NCI-H446 treated with DMSO at 0.1 percent for 48 hours (cell line): ENCODE data around the gene IL13.
"Not testable (repeated sequence)": the region's sequence is repeated elsewhere in the genome, so short reads cannot be mapped to it uniquely, and the experiment has no call there.

Experiments
- DNase-seq: peaks from one replicate; lab custom pipeline; 2025; lab: John Stamatoyannopoulos, UW

The IL13 gene

DNA sequence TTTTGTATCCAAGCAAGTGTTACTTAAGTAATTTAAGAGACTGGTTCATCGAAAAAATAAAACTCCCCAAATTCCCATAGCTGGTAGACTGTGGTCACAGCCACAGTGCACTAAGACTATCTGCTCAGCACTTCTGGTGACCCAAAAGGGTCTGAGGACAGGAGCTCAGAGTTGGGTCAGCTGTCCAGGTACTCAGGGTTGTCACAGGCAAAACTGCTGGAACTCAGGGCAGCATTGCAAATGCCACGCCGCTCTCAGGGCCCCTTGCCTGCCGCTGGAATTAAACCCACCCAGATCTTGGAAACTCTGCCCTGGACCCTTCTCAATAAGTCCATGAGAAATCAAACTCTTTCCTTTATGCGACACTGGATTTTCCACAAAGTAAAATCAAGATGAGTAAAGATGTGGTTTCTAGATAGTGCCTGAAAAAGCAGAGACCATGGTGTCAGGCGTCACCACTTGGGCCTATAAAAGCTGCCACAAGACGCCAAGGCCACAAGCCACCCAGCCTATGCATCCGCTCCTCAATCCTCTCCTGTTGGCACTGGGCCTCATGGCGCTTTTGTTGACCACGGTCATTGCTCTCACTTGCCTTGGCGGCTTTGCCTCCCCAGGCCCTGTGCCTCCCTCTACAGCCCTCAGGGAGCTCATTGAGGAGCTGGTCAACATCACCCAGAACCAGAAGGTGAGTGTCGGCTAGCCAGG is at the start of gene IL13:
IL13 (plus strand) TSS at position 498 of the 705 bp plus-strand sequence; CDS start at position 512, 14 bp downstream.
- no peak for DNase-seq

DNA sequence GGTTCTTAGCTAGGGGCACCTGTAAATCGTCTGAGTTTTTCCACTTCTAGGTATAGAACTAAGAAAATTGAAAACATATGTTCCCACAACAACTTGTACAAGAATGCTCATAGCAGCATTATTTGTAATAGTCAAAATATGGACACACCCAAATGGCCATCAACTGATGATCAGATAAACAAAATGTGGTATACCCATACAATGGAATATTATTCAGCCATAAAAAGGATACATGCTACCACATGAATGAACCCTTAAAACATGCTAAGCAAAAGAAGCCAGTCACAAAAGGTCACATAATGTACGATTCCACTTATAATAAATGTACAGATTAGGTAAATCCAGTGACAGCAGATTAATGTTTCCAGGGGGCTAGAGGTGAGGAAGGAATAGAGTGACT is 46.0 kb upstream of the IL13 start:
- no peak for DNase-seq

DNA sequence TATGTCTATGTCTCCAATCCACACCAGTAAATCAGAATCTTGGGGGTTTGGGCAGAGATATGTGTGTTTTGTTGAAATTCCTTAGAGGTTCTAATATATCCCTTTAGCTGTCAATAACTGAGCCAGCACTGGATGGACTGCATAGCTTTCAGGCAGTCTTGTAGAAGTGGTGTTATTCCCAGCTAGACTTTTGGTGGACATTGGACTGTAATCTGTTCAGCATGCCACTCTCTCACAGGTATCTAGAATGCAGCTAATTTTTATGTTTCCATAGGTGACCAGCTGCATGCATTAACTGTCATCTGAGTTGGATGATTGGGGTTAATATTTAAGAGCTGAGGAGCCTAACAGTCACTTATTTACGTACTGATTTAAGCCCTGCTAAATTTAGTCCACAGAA is 45.1 kb upstream of the IL13 start:
- no peak for DNase-seq

DNA sequence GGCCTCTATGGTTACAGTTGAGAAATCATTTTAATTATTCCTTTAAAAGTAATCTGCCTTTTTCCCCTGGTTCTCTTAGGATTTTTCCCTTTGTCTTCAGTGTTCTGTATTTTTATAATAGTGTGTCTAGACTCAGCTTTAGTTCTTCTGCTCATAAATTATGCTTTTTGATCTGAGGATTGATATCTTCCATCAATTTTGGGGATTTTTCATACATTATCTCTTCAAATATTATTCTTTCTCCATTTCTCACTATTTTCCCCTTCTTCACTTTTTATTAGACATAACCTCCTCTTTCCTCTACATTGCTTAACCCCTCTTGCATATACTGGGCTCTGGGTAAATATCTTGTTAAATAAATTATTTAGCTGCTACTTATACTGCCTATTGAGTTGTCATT is 36.3 kb upstream of the IL13 start:
- DNase-seq = no peak

DNA sequence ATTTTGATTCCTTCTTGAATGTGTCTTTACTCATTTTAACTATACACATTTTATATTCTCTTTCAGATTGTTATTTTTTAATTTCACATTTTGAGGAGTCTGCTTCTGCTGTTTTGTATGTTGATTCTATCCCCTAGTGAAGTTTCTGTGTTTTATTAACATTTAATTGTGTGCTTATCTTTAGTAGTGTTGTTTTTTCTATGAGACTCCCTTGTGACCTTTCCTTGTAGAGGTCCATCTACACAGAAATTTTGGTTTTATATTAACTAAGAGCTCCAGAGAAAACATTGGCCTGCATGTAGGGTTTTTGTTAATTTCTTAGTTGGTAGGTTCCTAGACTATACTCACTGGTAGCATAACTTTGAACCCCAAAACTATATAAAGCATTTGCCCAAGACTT is 35.4 kb upstream of the IL13 start:
- DNase-seq = no peak

DNA sequence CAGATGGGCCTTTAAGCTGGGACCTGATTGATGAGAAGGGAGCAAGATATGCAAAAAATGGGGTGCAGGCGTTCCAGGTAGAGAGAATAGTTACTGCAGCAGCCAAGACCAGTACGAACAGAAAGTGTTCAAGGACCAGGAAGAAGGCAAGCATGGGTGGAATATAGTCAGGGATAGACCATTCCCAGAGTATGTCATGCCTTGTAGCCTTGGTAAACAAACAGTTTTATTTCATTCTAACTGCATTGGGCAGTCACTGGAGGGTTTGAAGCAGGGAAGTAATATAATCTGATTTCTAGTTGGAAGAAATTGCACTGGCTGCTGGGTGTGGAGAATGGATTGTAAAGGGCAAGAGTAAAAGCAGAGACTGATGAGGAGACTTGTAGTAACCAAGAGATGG is 30.5 kb upstream of the IL13 start:
- DNase-seq = no peak

DNA sequence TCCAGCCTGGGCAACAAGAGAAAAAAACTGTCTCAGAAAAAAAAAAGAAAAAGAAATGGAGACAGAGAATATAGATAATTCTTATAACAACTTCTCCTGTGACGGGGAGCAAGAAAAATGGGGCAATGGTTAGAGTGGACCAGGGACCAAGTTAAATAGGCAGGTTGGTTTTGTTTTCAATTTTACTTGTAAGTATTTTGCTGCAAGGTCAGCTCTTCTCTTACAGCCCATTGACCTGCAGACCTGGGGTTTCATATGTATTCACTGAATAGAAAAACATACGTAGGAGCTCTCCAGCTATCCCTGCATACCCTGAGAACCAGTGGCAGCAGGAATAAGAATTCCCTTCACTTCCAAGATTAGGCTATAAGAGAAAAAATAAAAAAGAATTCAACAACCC is 29.2 kb upstream of the IL13 start:
- no peak for DNase-seq

DNA sequence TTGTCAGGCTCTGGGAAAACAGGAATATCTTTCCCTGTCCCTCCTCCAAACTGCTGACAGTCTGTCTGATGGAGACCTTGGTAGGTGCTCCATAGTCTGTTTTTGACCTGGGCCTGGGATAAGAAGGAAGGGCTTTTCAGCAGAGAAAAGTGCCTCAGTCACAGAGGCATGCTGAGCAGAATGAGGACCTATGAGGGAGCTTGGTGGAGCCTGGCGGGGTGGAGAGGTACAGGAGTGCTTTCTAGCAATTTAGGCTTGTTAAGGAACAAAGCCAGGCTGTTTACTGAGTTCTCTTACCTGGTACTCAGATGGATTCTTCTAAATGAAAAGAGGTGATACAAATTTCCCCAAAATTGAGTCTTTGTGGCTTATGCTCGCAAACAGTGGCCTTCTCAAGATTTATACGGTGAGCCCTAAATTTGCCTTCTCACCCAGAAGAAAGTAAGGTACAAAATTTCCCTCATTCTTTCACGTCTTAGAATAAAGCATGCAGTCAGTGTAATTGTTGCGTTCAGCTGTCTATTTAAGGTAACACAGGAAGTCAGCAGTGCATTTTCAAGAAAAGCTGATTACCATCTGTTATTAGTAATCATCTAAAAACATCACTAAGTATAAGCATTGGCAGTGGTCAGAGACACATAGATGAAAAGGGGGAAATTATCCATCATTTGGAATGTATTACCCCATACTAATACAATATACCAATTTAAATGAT is 28.6 kb upstream of the IL13 start:
- no peak for DNase-seq

DNA sequence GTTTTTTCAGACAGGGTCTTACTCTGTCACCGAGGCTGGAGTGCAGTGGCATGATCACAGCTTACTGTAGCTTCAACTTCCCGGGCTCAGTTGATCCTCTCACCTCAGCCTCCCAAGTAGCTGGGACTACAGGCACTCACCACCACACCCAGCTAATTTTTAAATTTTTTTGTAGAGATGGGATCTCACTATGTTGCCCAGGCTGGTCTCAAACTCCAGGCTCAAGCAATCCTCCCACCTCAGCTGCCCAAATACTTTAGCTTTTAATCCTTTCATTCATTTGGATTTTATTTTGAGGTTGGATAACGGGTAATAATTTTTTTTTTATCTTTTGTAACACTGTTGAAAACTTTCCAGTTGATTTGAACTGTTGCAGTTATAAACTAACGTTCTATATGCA is 24.4 kb upstream of the IL13 start:
- not testable (repeated sequence) for DNase-seq

DNA sequence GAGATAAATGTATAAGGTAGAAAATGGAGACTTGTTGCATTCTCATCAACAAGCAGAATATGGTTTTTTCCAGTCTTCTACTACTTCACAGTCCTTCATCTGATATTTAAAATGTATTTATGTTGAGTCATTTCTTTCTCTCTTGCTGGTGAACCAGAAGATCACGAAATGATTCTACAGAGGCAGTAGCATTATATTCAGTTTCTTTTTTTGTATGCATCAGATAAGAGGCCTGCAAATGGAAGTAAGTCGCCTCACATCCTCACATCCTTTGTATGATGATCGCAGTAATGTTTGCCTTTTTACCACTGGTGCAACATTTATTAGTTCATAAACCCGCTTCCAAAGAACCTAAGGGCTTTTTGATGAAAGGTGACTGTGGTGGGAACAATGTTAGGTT is 22.1 kb upstream of the IL13 start:
- DNase-seq = no peak

DNA sequence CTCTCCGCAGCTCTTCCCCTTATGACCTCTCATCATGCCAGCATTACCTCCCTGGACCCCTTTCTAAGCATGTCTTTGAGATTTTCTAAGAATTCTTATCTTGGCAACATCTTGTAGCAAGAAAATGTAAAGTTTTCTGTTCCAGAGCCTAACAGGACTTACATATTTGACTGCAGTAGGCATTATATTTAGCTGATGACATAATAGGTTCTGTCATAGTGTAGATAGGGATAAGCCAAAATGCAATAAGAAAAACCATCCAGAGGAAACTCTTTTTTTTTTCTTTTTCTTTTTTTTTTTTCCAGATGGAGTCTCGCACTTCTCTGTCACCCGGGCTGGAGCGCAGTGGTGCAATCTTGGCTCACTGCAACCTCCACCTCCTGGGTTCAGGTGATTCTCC is 20.7 kb upstream of the IL13 start:
- DNase-seq = no peak

DNA sequence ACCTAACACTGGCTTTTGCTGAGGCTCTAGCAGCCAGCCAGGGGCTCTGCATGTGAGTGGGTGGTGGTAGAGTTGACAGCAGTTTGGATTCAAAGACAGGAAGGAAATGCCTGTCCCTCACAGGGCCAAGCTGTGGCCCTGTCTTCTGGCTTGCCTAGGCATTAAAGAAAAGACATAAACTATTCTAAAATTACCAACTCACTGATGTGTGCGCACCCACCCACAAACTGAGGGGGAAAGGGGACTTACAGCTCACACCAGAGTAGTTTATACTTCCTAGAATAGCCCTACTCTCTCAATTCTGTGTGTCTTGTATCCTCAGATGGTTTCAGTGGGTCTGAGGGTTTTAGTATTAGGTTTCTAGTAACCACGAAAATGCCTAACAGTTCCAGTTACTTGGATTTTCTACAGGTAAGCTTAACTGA is 18.3 kb upstream of the IL13 start:
- no peak for DNase-seq

DNA sequence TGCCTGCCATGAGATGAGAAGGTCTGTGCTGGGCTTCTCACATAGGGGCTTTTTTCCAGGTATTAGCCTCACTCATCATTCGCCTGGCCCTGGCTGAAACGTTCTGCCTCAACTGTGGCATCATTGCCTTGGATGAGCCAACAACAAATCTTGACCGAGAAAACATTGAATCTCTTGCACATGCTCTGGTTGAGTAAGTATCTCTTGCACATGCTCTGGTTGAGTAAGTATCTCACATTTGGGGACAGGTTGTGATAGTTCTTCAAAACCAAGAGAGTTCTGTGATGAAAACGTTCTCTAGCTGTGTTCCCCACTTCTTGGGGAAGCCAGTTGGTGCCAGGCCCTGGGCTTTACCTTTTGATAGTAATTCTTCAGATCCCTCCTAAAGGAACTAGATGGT is 17.4 kb upstream of the IL13 start:
- no peak for DNase-seq

DNA sequence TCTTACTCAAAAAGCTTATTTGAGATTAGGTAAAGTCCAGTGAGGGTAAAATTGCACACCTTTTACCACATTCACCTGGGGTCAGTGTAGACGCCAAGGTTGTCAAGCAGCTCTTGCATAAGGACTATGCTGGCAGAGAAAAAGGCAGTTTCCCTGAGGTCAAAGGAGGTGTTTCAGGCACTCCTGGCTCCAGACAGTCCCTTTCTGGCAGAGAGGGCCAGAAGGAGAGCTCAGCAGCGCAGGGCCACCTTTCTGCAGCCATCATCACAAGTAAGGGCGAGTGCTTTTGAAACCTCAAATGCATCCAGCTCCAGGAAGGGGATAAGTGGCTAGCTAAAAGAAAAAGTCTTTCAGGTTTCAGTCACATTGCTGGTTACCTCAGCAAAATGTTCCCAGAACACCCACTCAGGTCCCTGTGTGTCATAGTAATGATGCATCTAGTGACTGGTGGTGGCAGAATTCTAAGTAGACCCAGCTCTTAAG is 16.7 kb upstream of the IL13 start:
- no peak for DNase-seq

DNA sequence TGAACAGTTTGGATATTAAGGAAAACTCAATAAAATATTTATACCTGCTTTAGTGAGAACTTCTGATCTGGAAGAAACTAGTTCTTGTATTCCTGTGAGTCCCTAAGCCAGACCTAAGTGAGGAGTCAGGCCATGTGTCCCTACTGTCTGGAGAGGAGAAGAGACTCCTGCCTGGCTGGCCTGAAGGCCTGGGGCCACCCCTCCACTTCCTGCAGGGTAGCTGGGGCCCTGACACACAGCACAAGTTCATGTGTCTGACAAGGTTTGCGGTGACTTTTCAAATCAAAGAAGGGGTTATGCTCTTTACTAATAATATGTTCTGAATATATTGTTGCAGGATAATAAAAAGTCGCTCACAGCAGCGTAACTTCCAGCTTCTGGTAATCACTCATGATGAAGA is 16.1 kb upstream of the IL13 start:
- no peak for DNase-seq

DNA sequence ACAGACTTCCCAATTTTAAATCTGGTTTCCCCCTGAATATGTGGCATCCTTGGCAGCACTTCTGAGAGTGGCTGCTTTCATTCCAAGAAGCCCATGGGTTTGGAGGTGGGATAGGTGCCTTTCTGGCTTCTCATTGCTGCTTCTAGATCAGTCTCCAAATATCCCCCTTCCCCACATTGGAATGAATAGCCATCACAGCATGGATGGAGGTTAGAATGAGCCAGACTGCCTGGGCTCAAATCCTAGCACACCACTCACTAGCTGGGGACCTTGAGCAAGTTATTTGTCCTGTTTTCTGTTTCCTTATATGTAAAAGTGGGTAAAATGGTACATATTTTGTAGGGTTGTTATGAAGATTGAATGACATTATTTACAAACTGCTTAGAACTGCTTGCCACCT is 13.8 kb upstream of the IL13 start:
- DNase-seq = no peak

DNA sequence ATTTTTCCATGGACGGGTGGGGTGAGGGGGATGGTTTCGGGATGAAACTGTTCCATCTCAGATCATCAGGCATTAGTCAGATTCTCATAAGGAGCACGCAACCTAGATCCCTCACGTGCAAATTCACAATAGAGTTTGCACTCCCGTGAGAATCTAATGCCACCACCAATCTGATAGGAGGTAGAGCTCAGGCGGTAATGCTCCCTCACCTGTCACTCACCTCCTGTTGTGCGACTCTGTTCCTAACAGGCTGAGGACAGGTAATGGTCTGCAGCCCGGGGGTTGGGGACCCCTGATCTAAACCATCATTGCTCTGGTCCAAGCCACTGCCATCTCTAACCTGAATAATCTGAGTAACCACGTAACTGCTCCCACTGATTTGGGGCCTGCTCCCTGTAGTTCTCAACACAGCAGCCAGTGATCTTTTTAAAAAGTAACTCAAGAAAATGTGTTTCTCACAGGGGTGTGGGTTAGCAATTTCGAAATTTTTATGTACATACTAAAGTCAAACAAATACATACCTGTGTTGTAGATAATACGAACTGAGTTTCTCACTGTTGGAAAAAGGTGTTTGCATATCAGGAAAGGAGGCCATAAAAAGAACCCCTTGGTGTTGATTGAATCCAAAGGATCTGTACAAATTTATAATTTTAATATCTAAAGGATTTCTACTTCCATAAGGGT is 11.2 kb upstream of the IL13 start:
- DNase-seq = no peak

DNA sequence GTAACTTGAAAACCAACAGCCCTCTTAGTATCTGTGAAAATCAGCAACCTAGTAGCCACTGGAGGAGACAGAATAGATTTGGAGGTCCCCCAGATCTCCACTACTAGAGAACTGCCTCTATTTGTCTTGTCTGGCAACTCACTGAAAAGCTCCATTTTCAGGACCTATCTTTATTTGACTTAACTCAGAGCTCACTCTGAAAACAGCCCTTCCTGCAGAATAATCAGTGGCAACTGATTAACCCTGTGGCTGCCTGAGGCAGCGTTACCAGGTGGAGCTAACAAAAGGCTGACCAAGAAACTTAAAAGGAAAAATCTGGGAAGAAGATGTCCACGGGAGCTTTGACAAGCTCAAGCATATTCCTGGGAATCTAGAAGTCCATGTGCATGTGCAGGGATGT is 10.5 kb upstream of the IL13 start:
- DNase-seq = no peak

DNA sequence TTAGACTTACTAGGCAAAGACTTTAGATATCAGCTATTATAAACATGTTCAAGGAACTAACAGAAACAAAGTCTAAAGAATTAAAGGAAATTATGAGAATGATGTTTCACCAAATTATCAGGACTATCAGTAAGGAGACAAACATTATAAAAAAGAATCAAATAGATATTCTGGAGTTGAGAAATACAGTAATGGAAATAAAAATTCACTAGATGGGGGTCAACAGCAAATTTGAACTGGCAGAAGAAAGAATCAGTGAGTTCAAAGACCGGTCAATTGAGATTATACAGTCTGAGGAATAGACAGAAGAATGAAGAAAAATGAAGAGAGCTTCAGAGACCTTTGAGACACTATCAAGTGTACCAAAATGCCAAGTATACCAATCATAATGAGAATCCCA is 9.6 kb upstream of the IL13 start:
- no peak for DNase-seq

DNA sequence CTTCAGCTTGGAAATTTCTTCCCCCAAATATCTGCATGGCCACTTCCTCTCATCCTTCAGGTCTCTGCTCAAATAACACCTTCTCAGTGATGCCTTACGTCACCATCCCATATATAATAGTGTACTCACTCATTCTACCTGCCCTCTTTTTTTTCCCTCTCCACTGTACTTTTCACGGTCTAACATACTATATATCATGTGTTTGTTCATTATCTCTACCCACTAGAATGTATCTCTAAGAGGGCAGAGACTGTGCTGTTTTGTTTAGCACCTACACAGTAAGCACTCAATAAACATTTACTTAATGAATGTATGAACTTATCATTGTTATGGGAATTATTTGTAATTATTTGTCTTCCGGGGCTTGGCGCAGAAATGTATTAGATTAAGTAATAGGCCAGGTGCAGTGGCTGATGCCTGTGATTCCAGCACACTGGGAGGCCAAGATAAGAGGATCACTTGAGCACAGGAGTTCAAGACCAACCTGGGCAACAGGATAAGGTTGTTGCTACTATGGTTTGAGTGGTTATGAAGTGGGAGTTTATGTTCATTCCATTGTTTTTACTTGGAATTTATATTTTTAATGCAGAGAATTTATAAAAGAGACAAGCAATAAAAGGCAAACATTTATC is 6.0 kb upstream of the IL13 start:
- DNase-seq = no peak

DNA sequence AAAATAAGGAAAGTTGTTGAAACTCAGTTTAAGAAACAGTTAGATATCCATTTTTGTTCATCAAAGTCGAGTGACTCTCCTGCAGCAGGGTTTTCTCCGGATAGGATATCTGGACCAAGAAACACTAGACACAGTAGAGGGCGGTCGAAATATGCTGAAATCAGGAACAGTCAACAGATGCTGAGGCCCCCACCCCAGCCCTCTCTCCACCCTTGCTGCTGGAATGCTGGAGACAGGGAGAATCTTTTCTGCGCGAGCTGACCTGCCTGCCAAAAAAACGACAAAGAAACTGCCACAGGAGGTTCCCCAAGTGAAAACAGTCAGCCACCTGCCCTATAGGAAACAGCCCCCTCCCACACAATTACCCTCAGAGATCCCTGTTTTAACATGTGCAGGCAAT is 4.3 kb upstream of the IL13 start:
- DNase-seq = no peak
